Activated CD4-positive, alpha-beta memory T cell treated with anti-CD3 and anti-CD28 coated beads for 36 hours (primary cell): ENCODE measurements around the gene THBS3. TPM values are rescaled to one million over a fixed set of nuclear protein-coding genes. Genes with fewer than 3 reads are reported as not detected.
"Not testable (repeated sequence)": the region's sequence is repeated elsewhere in the genome, so short reads cannot be mapped to it uniquely, and the experiment has no call there.

ENCODE experiments used
- CTCF ChIA-PET: fragments of 350-600 bp; sonication (Branson Sonifier 250); formaldehyde crosslinking; loops from one replicate; lab custom pipeline; 2021; ENCODE audit warnings: antibody characterized with exemption, inconsistent platforms; lab: Charles Lee
- POLR2A ChIA-PET: fragments of 350-600 bp; sonication (Branson Sonifier 250); formaldehyde crosslinking; loops from one replicate; lab custom pipeline; 2021; ENCODE audit warnings: antibody characterized with exemption; lab: Charles Lee
- DNase-seq: peaks from one replicate; pipeline ENCODE4 v3.0.0-alpha.2; 2020
- H3K27ac Mint-ChIP-seq: one replicate; pipeline ENCODE4 v1.8.0; 2021; ENCODE audit warnings: mixed read lengths
- H3K27me3 Mint-ChIP-seq: one replicate; pipeline ENCODE4 v1.8.0; 2021; ENCODE audit warnings: mixed read lengths
- H3K36me3 Mint-ChIP-seq: one replicate; pipeline ENCODE4 v1.8.0; 2021; ENCODE audit warnings: mixed read lengths
- H3K4me1 Mint-ChIP-seq: one replicate; pipeline ENCODE4 v1.8.0; 2021; ENCODE audit warnings: low read depth, mixed read lengths
- H3K4me3 Mint-ChIP-seq: one replicate; pipeline ENCODE4 v1.8.0; 2021; ENCODE audit warnings: mild to moderate bottlenecking, mixed read lengths
- H3K9me3 Mint-ChIP-seq: one replicate; pipeline ENCODE4 v1.8.0; 2021; ENCODE audit warnings: mixed read lengths
- intact Hi-C: fragments of 100-400 bp; cut with micrococcal nuclease; formaldehyde crosslinking; loops from one replicate; pipeline ENCODE4 v1.15.1; 2023
- total RNA-seq, 2 experiments: library from RNA; stranded (reverse); gene quantifications; one replicate each; pipeline ENCODE4 v1.2.3, GENCODE V29; 2021

The THBS3 gene
- total RNA-seq, 2 experiments from 2014 or later: 15.6 to 17.3 TPM

DNA sequence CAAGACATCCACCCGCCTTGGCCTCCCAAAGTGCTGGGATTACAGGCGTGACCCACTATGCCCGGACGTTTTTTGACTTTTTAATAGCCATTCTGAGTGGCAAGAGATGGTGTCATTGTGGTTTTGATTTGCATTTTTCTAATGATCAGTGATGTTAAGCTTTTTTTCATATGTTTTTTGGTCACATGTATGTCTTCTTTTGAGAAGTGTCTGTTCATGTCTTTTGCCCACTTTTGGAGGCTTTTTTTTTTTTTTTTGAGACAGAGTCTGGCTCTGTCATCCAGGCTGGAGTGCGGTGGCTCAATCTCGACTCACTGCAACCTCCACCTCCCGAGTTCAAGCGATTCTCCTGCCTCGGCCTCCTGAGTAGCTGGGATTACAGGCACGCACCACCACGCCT is 43.1 kb downstream of the THBS3 start:
- H3K9me3 Mint-ChIP-seq, H3K4me1 Mint-ChIP-seq, H3K4me3 Mint-ChIP-seq, H3K27me3 Mint-ChIP-seq, DNase-seq, H3K36me3 Mint-ChIP-seq, POLR2A ChIA-PET, intact Hi-C loops, H3K27ac Mint-ChIP-seq: not testable (repeated sequence)
- CTCF ChIA-PET: interaction anchor here (0.8 to 9.7 kb wide), 2 partner anchors 74 to 79 kb away, joined by 3 to 274 read pairs; no protein-coding TSS in a partner anchor

DNA sequence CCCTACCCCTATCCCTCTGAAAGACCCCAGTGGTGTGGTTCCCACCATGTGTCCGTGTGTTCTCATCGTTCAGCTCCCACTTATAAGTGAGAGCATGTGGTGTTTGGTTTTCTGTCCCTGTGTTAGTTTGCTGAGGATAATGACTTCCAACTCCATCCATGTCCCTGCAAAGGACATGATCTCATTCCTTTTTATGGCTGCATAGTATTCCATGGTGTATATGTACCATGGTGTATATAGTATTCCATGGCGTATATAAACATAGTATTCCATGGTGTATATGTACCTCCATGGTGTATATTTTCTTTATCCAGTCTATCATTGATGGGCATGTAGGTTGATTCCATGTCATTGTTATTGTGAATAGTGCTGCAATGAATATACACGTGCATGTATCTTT is 43.9 kb downstream of the THBS3 start:
- H3K4me3 Mint-ChIP-seq, H3K4me1 Mint-ChIP-seq, H3K27ac Mint-ChIP-seq, DNase-seq, intact Hi-C loops, H3K36me3 Mint-ChIP-seq, H3K27me3 Mint-ChIP-seq, H3K9me3 Mint-ChIP-seq, POLR2A ChIA-PET: not testable (repeated sequence)
- CTCF ChIA-PET: interaction anchor here (0.6 to 9.7 kb wide), 2 partner anchors 41 to 74 kb away, joined by 3 to 274 read pairs; no protein-coding TSS in a partner anchor

DNA sequence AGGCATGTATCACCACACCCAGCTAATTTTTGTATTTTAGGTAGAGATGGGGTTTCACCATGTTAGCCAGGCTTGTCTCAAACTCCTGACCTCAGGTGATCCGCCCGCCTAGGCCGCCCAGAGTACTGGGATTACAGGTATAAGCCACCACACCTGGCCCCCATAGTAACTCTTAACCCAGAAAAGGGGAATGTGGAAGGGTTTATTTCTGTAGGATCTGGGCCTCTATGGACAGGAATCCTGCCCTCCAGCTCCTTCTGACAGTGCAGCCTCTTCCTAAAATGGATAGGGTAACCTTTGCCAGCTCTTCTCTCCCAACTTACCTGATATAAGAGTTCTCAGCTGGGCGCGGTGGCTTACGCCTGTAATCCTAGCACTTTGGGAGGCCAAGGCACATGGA is 45.1 kb downstream of the THBS3 start:
- POLR2A ChIA-PET: not testable (repeated sequence)

DNA sequence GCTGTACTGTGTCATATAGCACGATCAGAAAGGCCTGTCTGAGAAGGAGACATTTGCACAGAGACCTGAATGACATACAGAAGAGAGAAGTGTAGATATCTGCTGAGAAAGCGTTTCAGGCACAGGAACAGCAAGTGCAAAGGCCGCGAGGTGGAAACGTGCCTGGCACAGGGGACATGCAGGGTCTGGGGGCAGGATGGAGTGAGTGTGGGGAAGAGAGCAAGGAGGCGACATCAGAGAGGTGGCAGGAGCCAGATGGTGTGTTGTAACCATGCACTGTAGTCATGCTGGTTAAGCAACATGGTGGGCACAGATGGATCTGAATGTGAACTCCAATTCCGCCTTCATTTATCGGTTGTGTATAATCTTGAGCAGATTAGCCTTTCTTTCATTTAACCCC is 47.6 kb downstream of the THBS3 start:
- POLR2A ChIA-PET: no interaction called here
- intact Hi-C loops: no loop called here

More for the DNA sequence above, 45.1 kb downstream of the THBS3 start:
- H3K4me1 Mint-ChIP-seq, H3K27me3 Mint-ChIP-seq, intact Hi-C loops, H3K36me3 Mint-ChIP-seq, H3K9me3 Mint-ChIP-seq, DNase-seq, H3K27ac Mint-ChIP-seq, H3K4me3 Mint-ChIP-seq: not testable (repeated sequence)
- CTCF ChIA-PET: interaction anchor here (1.5 kb wide), 1 partner anchor 72 kb away, joined by 5 read pairs; no protein-coding TSS in a partner anchor

DNA sequence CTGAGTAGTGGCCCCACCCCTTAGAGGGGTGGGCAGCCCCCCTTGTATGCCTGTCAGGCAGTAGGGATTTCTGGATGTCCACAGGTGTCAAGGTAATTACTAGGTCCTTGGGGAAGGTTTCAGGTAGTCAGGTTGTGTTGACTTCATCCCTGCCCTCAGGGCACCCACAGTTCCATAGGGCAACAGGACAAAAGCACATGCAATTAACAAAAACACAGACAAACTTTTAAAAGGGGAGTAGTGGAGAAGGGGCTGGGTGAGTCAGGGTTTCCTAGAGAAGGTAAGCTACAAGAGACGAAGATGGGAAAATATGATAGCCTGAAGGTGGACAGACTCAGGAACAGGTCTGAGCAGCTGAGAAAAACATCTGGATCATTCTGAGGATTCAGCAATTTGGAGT is 48.7 kb downstream of the THBS3 start:
- POLR2A ChIA-PET: no interaction called here
- H3K27ac Mint-ChIP-seq: no peak overlapping the region
- no peaks in the 10 kb centered on the region for H3K36me3 Mint-ChIP-seq

More for the DNA sequence above, 47.6 kb downstream of the THBS3 start:
- CTCF ChIA-PET: interaction anchor here (1.4 kb wide), 1 partner anchor 13 kb away, joined by 3 read pairs; the partner anchor contains the start of gene KRTCAP2
- Mint-ChIP-seq H3K36me3 (no peaks in the 10 kb centered on the region), H3K9me3 (no peaks in the 10 kb centered on the region), H3K4me3 (no peak overlapping the region), H3K27ac (no peak overlapping the region), H3K27me3 (peaks cover 3% of the 10 kb centered on the region), H3K4me1 (no peaks in the 10 kb centered on the region)
- DNase-seq: no peak

DNA sequence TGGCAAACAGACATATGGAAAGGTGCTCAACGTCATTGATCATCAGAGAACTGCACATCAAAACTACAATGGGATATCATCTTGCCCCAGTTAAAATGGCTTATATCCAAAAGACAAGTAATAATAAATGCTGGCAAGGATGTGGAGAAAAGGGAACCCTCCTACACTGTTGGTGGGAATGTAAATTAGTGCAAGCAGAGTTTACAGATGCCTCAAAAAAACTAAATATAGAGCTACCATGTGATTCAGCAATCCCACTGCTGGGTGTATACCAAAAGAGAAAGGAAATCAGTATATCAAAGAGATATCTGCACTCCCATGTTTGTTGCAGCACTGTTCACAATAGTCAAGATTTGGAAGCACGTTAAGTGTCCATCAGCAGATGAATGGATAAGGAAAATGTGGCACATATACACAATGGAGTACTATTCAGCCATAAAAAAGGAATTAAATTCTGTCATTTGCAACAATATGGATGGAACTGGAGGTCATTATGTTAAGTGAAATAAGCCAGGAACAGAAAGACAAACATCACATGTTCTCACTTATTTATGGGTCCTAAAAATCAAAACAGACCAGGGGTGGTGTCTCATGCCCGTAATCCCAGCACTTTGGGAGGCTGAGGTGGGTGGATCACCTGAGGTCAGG is 51.6 kb downstream of the THBS3 start:
- H3K4me1 Mint-ChIP-seq, POLR2A ChIA-PET, DNase-seq, H3K27me3 Mint-ChIP-seq, H3K36me3 Mint-ChIP-seq, H3K27ac Mint-ChIP-seq, intact Hi-C loops, H3K9me3 Mint-ChIP-seq, H3K4me3 Mint-ChIP-seq: not testable (repeated sequence)
- CTCF ChIA-PET: interaction anchor here (0.6 to 1.7 kb wide), 3 partner anchors 17 to 65 kb away, joined by 3 to 6 read pairs (median 5); partner anchors contain the start of gene KRTCAP2

More for the DNA sequence above, 48.7 kb downstream of the THBS3 start:
- DNase-seq: no peak
- peaks cover 3% of the 10 kb centered on the region for H3K27me3 Mint-ChIP-seq
- no peaks in the 10 kb centered on the region for H3K4me1 Mint-ChIP-seq
- CTCF ChIA-PET: interaction anchor here (1.2 to 1.4 kb wide), 2 partner anchors 14 to 67 kb away, joined by 3 read pairs; partner anchors contain the start of gene KRTCAP2
- H3K4me3 Mint-ChIP-seq: no peak overlapping the region
- intact Hi-C loops: no loop called here
- H3K9me3 Mint-ChIP-seq: no peaks in the 10 kb centered on the region

Other genes starting within 250 kb of the THBS3 start
- gene PYGO2, start 246.1 kb downstream of the THBS3 start, total RNA-seq: 10 to 100 TPM; 31.5 to 32.4 TPM
- gene SHC1, start 237.2 kb downstream of the THBS3 start, total RNA-seq: 10 to 100 TPM; 43.4 to 46.5 TPM
- gene CKS1B, start 233.2 kb downstream of the THBS3 start, total RNA-seq: 100 to 1,000 TPM; 197 to 205 TPM
- 10 to 100 TPM; 45.4 to 49.4 TPM for gene FLAD1, start 224.6 kb downstream of the THBS3 start, total RNA-seq
- under 1 TPM; 0.36 to 0.56 TPM for gene LENEP, start 214.3 kb downstream of the THBS3 start, total RNA-seq
- gene ZBTB7B, start 205.1 kb downstream of the THBS3 start, total RNA-seq: 100 to 1,000 TPM; 124 to 125 TPM
- gene DCST2, start 174.1 kb downstream of the THBS3 start, total RNA-seq: 1 to 10 TPM; 1.1 to 1.3 TPM
- gene DCST1, start 174.1 kb downstream of the THBS3 start, total RNA-seq: under 1 TPM in 1 of 2 experiments, not detected in 1; 0.14 TPM
- gene ADAM15, start 156.6 kb downstream of the THBS3 start, total RNA-seq: 10 to 100 TPM; 54.3 to 60.5 TPM
- gene EFNA4, start 144.2 kb downstream of the THBS3 start, total RNA-seq: 1 to 10 TPM; 5.0 to 6.1 TPM
- 1 to 10 TPM; 2.4 to 2.6 TPM for gene EFNA3, start 129.1 kb downstream of the THBS3 start, total RNA-seq
- gene EFNA1, start 80.0 kb downstream of the THBS3 start, total RNA-seq: under 1 TPM in 1 of 2 experiments, not detected in 1; 0.24 TPM
- 10 to 100 TPM; 60.1 TPM for gene SLC50A1, start 72.0 kb downstream of the THBS3 start, total RNA-seq
- gene DPM3, start 67.4 kb downstream of the THBS3 start, total RNA-seq: 10 to 100 TPM; 34.1 to 37.7 TPM
- 100 to 1,000 TPM; 138 to 146 TPM for gene KRTCAP2, start 34.6 kb downstream of the THBS3 start, total RNA-seq
- gene TRIM46, start 34.0 kb downstream of the THBS3 start, total RNA-seq: 1 to 10 TPM; 6.3 to 7.1 TPM
- gene MTX1, start 798 bp upstream of the THBS3 start, total RNA-seq: 10 to 100 TPM; 45.2 to 47.9 TPM
- 10 to 100 TPM; 32.9 to 34.1 TPM for gene ENTREP3, start 47.6 kb upstream of the THBS3 start, total RNA-seq
- 10 to 100 TPM; 89.6 to 91.7 TPM for gene SCAMP3, start 54.5 kb upstream of the THBS3 start, total RNA-seq
- gene CLK2, start 65.6 kb upstream of the THBS3 start, total RNA-seq: 10 to 100 TPM; 62.0 to 68.1 TPM
- gene HCN3, start 69.6 kb upstream of the THBS3 start, total RNA-seq: 1 to 10 TPM; 1.9 to 2.4 TPM
- gene PKLR, start 93.5 kb upstream of the THBS3 start, total RNA-seq: not detected
- gene FDPS, start 101.0 kb upstream of the THBS3 start, total RNA-seq: 100 to 1,000 TPM; 378 to 395 TPM
- 10 to 100 TPM; 23.2 to 25.4 TPM for gene RUSC1, start 113.0 kb upstream of the THBS3 start, total RNA-seq